Dendritic cell treated with granulocyte-macrophage colony-stimulating factor and Interleukin-4, amounts not matched to agents 40 ng/mL and 50 ng/mL, for 4 days (primary cell): ENCODE measurements around the gene LRRC27.
A peak's percentile ranks its signal among the peaks of the same experiment; 100 is the strongest.

Experiments
- H3K27ac Mint-ChIP-seq: one replicate; pipeline ENCODE4 v1.8.0; 2022; ENCODE audit warnings: mild to moderate bottlenecking, mixed read lengths
- H3K27me3 Mint-ChIP-seq: one replicate; pipeline ENCODE4 v1.8.0; 2022; ENCODE audit warnings: mild to moderate bottlenecking, mixed read lengths
- H3K36me3 Mint-ChIP-seq: one replicate; pipeline ENCODE4 v1.8.0; 2022; ENCODE audit warnings: low read depth, mixed read lengths
- H3K4me1 Mint-ChIP-seq: one replicate; pipeline ENCODE4 v1.8.0; 2022; ENCODE audit warnings: low read depth, mixed read lengths
- H3K4me3 Mint-ChIP-seq: one replicate; pipeline ENCODE4 v1.8.0; 2022; ENCODE audit warnings: mild to moderate bottlenecking, moderate library complexity, mixed read lengths
- H3K9me3 Mint-ChIP-seq: one replicate; pipeline ENCODE4 v1.8.0; 2022; ENCODE audit warnings: mixed read lengths
- intact Hi-C: fragments of 100-400 bp; cut with micrococcal nuclease; formaldehyde crosslinking; loops from one replicate; pipeline ENCODE4 v1.15.0; 2022

Gene LRRC27

DNA sequence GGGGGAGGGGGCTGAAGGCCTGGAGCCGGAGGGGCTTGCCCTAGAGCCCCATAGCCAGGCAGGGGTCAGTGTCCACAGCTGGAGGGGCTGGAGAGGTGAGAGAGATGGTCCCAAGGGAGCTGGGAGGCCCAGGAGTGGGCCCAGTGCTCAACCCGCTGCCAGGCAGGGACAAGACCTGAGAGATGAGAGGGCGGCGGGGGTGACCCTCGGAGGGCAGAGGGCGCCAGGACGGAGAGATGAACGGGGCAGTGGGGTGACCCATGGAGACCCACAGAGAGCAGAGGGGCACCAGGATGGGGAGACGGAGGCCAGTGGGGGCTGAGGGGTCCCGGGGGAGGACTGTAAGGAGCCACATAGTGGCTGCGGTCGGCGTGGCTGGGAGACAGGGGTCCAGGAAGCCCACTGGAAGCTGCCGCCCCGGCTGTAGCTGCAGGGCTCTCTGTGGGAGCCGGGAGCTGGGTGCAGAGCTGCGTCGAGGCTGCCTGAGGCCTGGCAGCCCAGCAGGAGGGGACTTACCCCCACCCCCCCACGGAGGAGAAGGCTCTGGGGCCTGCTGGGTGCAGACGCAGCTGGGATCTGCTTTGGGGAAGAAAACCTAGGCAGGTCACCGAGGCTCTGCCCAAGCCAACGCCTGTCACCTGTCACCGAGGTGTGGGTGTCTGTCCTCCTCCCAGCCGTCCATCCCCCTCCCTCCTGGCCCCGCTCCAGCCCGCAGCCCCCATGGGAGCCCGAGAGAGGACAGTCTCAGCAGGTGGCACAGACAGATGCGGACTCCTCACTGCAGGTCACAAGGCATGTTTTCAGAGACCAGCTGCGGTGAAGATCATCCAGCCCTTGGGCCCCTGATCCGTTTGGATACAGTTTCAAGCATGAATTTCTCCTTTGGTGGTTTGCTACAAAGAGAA is 90.1 kb downstream of the LRRC27 start:
- Mint-ChIP-seq H3K4me3 (peak overlapping the region; percentile 76), H3K4me1 (peaks cover 59% of the 10 kb centered on the region), H3K27me3 (no peaks in the 10 kb centered on the region), H3K9me3 (no peaks in the 10 kb centered on the region), H3K36me3 (peaks cover 3% of the 10 kb centered on the region), H3K27ac (peak overlapping the region; percentile 96)
- intact Hi-C loops = loop anchor here (5.0 kb wide), 1 partner anchor 35 kb away; no protein-coding TSS in a partner anchor

DNA sequence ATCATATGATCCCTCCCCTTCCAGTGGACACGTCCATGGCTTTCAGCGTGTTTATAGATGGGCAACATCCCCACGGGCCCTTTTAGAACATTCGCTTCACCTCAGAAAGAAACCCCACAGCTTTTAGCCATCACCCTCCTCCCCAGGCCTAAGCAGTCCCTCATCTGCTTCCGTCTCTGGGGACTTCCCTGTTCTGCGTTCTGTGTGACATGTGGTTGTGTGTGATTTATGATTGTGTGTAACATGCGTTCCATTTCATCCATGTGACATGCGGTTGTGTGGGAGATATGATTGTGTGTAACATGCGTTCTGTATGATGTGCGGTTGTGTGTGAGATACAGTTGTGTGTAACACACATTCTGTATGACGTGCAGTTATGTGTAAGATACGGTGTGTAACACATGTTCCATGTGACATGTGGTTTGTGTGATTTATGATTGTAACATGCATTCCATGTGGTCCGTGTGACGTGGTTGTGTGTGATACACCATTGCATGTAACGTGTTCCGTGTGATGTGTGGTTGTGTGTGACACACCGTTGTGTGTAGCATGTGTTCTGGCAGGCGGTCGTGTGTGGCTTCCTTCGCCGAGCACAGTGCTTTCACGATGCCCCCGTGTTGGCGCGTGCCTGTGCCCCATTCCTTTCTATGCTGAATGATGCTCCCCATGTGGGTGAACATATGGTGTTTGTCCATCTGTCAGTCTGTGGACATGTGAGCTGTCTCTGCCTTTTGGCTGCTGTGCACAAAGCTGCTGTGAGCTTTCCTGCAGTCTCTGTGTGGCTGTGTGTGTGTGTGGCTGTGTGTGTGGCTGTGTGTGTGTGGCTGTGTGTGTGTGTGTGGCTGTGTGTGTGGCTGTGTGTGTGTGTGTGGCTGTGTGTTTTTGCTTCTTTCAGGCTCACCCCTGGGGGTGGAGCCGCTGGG is 91.2 kb downstream of the LRRC27 start:
- intact Hi-C loops = loop anchor here (5.0 kb wide), 1 partner anchor 36 kb away; no protein-coding TSS in a partner anchor
- Mint-ChIP-seq H3K4me3 (peak overlapping the region; percentile 31), H3K9me3 (no peaks in the 10 kb centered on the region), H3K36me3 (no peaks in the 10 kb centered on the region), H3K27me3 (no peaks in the 10 kb centered on the region), H3K4me1 (peaks cover 52% of the 10 kb centered on the region), H3K27ac (peak overlapping the region; percentile 96)

DNA sequence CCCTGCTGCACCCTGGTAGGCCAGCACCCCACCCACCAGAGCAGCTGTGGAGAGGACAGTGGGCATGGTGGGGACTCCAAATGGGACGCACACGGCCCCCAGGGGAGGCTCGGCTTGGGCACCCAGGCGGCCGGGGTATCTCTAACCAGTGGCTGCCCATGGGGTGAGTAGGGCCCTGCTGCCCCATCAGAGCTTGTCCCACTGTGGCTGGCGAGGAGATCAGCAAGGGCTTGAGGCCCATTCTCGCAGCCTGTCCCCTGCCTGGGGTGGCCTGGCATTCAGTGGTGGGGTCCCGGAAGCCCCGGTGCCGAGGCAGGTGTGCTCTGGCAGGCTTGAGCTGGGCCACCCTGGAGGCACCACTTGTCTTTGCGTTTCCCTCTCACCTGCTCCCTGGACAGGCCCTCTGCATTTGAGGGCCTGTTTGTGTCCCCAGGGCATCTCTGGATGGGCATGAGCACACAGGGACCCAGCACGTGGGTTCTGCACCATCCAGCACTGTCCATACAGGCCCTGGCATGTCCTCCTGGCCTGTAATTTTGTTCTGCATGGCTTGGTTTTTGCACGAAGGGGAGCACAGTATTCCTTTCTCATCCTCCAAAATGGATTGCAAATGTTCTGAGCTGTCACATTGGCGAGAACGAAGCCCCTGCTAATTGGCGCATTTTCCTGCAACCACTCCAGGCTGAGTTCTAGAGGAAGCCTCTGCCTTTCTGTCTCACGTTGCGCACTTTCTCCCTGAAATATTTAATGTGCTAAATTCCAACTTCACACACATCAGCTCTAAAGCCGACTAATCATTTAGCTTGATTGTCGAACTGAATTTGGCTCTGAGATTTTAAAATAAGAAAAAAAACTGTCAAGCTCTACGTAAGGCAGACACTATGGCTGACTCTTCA is 92.2 kb downstream of the LRRC27 start:
- Mint-ChIP-seq H3K27me3 (no peaks in the 10 kb centered on the region), H3K4me3 (no peak overlapping the region), H3K4me1 (peaks cover 42% of the 10 kb centered on the region), H3K27ac (peak overlapping the region; percentile 96), H3K36me3 (no peaks in the 10 kb centered on the region), H3K9me3 (no peaks in the 10 kb centered on the region)
- intact Hi-C loops = loop anchor here (5.0 kb wide), 1 partner anchor 37 kb away; no protein-coding TSS in a partner anchor

DNA sequence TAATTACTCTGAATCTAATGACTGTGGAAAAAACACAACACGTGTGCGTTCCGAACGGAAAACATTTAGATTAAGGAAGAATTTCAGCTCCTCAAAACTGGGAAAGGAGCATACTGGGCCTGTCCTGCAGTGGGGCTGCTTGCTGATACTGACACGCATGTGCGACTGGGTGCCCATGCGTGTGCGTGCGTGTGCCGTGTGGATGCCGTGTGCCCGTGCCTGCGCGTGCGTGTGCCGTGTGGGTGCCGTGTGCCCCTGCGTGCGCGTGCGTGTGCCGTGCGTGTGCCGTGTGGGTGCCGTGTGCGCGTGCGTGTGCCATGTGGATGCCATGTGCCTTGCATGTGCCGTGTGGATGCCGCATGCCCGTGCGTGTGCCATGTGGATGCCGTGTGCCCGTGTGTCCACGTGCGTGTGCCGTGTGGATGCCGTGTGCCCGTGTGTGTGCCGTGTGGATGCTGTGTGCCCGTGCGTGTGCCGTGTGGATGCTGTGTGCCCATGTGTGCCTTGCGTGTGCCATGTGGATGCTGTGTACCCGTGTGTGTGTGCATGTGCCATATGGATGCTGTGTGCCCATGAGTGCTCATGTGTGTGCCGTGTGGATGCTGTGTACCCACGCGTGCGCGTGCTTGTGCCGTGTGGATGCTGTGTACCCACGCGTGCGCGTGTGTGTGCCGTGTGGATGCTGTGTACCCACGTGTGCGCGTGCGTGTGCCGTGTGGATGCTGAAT is 93.2 kb downstream of the LRRC27 start:
- no peaks in the 10 kb centered on the region for H3K9me3 Mint-ChIP-seq
- H3K4me1 Mint-ChIP-seq = peaks cover 42% of the 10 kb centered on the region
- no peaks in the 10 kb centered on the region for H3K36me3 Mint-ChIP-seq
- no peak overlapping the region for H3K27ac Mint-ChIP-seq
- intact Hi-C loops = no loop called here
- H3K4me3 Mint-ChIP-seq = no peak overlapping the region
- H3K27me3 Mint-ChIP-seq = no peaks in the 10 kb centered on the region

DNA sequence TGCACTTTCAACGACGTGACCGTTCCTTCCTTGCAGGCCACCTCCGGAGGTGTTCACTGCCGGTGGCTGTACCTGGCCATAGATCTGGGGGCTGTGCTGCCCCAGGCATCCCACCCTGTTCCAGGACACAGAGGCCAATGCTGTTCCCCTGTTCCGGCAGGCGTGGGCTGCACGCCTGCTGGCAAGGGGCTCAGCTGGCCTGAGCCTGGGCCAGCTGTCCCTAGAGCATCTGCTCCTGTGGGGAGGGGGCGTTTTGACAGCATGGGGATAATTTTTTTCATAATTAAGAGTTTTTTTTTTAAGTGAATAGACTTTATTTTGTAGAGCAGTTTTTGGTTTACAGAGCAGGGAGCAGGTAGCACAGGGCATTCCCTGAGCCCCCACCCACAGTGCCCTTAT is 93.8 kb downstream of the LRRC27 start:
- Mint-ChIP-seq H3K27me3 (no peaks in the 10 kb centered on the region), H3K27ac (no peak overlapping the region), H3K9me3 (no peaks in the 10 kb centered on the region), H3K4me3 (no peak overlapping the region), H3K4me1 (peaks cover 40% of the 10 kb centered on the region), H3K36me3 (no peaks in the 10 kb centered on the region)
- intact Hi-C loops = no loop called here

DNA sequence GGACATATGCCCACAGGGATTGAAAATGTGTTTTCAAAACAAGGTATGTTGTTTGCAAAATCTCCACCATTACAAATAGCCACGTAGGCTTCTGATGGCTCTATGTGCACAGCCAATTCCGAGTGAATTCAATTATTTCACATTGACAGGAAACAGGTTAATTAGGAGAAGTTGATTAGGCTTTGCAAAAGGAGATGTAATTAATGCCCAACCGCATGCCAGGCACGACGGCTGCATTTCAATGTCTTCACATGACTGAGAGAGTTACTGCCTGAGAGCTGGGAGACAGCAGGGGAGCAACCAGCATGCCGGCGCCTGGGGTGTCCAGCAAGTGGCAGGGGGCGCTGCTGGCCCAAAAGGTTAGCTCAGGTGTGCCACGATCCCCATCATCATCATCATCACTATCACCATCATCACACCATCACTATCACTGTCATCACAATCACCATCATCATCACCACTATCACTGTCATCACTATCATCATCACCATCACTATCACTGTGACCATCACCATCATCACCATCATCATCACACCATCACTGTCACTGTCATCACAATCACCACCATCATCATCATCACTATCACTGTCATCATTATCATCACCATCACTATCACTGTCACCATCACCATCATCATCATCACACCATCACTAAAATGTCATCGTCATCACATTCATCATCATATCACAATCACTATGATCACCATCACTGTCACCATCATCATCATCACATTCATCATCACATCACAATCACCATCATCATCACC is 95.2 kb downstream of the LRRC27 start:
- intact Hi-C loops = no loop called here
- no peaks in the 10 kb centered on the region for H3K36me3 Mint-ChIP-seq
- peaks cover 26% of the 10 kb centered on the region for H3K4me1 Mint-ChIP-seq
- H3K9me3 Mint-ChIP-seq = no peaks in the 10 kb centered on the region
- no peaks in the 10 kb centered on the region for H3K27me3 Mint-ChIP-seq
- no peak overlapping the region for H3K4me3 Mint-ChIP-seq
- H3K27ac Mint-ChIP-seq = no peak overlapping the region

DNA sequence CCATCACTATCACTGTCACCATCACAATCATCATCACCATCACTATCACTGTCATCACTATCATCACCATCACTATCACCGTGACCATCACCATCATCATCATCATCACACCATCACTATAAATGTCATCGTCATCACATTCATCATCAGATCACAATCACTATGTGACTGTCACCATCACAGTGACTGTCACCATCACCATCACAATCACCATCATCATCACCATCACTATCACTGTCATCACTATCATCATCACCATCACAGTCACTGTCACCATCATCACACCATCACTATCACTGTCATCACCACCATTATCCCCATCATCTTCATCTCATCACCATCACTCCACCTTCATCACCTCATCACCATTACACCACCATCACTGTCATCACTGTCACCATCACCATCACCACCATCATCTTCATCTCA is 96.0 kb downstream of the LRRC27 start:
- H3K4me1 Mint-ChIP-seq = peaks cover 18% of the 10 kb centered on the region
- no peaks in the 10 kb centered on the region for H3K27me3 Mint-ChIP-seq
- H3K9me3 Mint-ChIP-seq = no peaks in the 10 kb centered on the region
- no peaks in the 10 kb centered on the region for H3K36me3 Mint-ChIP-seq
- no peak overlapping the region for H3K27ac Mint-ChIP-seq
- no peak overlapping the region for H3K4me3 Mint-ChIP-seq
- intact Hi-C loops = no loop called here

DNA sequence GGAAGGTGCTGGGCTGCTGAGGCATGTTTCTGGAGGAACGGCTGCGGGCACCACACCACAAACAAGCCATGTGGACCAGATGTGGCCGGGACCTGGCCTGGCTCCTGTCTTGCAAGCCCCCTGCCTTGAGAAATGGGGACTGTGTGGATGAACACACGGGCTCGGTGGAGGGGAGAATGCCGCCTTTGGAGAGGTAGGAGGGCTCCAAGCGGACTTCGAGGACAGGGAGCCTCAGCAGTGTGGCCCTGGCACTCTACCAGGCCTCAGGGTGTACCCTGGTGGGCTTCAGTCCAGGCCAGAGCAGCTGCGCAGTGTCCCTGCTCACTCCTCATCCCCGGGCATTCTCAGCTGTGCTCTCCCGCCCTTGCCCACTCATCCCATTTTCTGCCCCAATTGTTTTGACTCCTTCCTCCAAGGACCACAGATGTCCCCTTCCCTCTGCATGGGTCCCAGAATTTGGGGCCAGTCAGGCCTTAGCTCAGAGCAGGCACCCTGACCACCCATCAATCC is 96.5 kb downstream of the LRRC27 start:
- no peak overlapping the region for H3K27ac Mint-ChIP-seq
- no peaks in the 10 kb centered on the region for H3K36me3 Mint-ChIP-seq
- peaks cover 12% of the 10 kb centered on the region for H3K4me1 Mint-ChIP-seq
- no peaks in the 10 kb centered on the region for H3K27me3 Mint-ChIP-seq
- H3K9me3 Mint-ChIP-seq = no peaks in the 10 kb centered on the region
- intact Hi-C loops = no loop called here
- no peak overlapping the region for H3K4me3 Mint-ChIP-seq
